ENCODE results near the gene ROBO1.

Gene ROBO1

DNA sequence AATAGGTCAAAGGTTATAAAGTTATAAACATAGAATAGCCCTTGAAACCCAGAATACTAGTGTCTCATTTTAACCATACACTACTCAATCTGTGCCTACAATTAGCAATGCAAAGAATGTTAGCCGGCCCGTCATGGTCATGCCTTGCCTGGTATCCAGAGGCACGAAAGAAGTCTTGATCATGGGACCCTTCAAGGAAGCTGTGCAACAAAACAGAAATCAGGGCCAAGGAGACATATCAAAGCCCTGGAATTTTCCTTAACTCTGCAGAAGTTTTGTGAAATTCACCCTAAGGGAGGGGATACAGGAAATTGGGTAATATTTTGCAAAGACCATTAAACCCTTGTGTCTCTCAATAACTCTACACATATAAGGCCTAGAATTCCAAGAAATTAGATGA, 482.4 kb downstream of the ROBO1 start:
- TF ChIP-seq, protein P1, sequence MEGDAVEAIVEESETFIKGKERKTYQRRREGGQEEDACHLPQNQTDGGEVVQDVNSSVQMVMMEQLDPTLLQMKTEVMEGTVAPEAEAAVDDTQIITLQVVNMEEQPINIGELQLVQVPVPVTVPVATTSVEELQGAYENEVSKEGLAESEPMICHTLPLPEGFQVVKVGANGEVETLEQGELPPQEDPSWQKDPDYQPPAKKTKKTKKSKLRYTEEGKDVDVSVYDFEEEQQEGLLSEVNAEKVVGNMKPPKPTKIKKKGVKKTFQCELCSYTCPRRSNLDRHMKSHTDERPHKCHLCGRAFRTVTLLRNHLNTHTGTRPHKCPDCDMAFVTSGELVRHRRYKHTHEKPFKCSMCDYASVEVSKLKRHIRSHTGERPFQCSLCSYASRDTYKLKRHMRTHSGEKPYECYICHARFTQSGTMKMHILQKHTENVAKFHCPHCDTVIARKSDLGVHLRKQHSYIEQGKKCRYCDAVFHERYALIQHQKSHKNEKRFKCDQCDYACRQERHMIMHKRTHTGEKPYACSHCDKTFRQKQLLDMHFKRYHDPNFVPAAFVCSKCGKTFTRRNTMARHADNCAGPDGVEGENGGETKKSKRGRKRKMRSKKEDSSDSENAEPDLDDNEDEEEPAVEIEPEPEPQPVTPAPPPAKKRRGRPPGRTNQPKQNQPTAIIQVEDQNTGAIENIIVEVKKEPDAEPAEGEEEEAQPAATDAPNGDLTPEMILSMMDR (IDR thresholded peaks at IDR 0.05; ENCODE audit: control insufficient read depth, insufficient read depth, low read depth, low read length, missing control alignments) = no peak
- DNase-seq (ENCODE audit: low read depth) = no peak
- no peak overlapping the region for H3K4me3 ChIP-seq (ENCODE audit: control insufficient read depth, low read depth, low read length)

DNA sequence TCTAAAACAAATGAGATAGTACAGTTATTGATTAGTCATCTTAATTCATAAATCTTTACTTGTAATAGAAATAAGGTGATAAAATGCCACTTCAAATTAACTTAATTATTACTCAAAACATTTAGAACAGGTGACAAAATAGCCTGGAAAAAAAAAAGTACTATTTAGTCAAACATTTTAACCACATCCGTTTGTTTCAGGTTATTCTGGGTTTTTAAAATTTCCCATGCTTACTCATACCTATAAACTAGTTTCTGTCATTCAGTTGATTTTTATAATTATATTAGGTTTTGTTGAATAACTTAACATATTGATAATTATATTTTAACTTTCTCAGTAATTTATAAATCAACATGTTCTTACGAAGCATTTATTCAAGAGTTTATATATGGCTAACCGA, 483.0 kb downstream of the ROBO1 start:
- no peak for DNase-seq (ENCODE audit: low read depth)
- no peak overlapping the region for H3K4me3 ChIP-seq (ENCODE audit: control insufficient read depth, low read depth, low read length)
- TF ChIP-seq, protein P1 (IDR thresholded peaks at IDR 0.05; ENCODE audit: control insufficient read depth, insufficient read depth, low read depth, low read length, missing control alignments) = no peak

GRCh38 chr3:79278681-79279080, 489.1 kb downstream of the ROBO1 start:
- no peak overlapping the region for H3K4me3 ChIP-seq (ENCODE audit: control insufficient read depth, low read depth, low read length)
- TF ChIP-seq, protein P1 (IDR thresholded peaks at IDR 0.05; ENCODE audit: control insufficient read depth, insufficient read depth, low read depth, low read length, missing control alignments) = no peak
- no peak for DNase-seq (ENCODE audit: low read depth)

DNA sequence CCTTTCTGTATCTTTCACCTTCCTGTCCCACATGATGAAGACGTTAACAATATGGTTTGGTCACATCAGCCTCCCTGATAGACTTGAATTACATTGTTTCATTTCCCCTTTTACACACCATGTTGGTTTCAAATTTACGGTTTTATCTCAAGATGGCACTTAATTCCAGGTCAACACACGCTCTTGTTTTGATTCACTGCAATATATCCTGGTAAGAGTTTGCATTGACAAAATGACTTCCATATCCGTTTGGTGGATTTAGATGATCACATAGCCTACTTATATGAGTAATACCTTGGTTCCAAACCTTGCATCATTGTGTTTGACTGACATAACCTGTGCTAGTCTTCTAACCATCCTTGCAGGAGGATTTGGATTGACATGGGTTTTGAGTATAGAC, 499.4 kb downstream of the ROBO1 start:
- TF ChIP-seq, protein P1 (IDR thresholded peaks at IDR 0.05; ENCODE audit: control insufficient read depth, insufficient read depth, low read depth, low read length, missing control alignments) = no peak
- DNase-seq (ENCODE audit: low read depth) = no peak
- H3K4me3 ChIP-seq (ENCODE audit: control insufficient read depth, low read depth, low read length) = no peak overlapping the region

DNA sequence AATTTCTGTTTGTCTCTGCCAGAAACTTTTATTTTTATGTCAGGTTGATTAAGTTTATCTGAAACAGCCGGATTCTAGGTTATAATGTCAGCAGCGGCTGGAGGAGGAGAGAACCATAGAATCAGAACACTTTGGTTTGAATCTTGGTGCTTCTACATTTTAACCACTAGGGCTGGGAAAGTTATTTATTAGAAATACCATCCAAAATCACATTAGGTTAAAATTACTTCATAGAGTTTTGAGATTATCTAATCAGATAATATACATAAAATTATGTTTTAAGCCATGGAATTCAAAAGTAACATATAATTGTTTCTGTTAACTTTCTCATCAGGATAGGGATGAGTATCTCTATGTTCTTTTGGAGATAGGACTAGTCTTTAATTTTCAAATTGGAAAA, 502.9 kb downstream of the ROBO1 start:
- TF ChIP-seq, protein P1 (IDR thresholded peaks at IDR 0.05; ENCODE audit: control insufficient read depth, insufficient read depth, low read depth, low read length, missing control alignments) = no peak
- no peak for DNase-seq (ENCODE audit: low read depth)
- no peak overlapping the region for H3K4me3 ChIP-seq (ENCODE audit: control insufficient read depth, low read depth, low read length)

DNA sequence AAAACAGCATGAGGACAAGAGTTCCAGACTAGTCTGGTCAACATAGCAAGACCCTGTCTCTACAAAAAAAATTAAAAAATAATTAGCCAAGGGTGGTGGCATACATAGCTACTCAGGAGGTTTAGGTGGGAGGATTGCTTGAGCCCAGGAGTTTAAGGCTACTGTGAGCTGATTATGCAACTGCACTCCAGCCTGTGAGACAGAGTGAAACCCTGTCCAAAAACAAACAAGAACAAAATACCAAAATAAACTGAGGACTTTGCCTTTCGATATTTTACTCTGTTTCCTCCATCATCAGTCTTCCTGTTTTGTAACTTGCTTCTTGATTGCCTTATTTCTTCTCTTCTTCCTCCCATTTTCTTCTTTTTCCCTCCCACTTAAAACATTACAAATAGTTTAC, 504.4 kb downstream of the ROBO1 start:
- no peak for DNase-seq (ENCODE audit: low read depth)
- TF ChIP-seq, protein P1 (IDR thresholded peaks at IDR 0.05; ENCODE audit: control insufficient read depth, insufficient read depth, low read depth, low read length, missing control alignments) = no peak
- no peak overlapping the region for H3K4me3 ChIP-seq (ENCODE audit: control insufficient read depth, low read depth, low read length)

DNA sequence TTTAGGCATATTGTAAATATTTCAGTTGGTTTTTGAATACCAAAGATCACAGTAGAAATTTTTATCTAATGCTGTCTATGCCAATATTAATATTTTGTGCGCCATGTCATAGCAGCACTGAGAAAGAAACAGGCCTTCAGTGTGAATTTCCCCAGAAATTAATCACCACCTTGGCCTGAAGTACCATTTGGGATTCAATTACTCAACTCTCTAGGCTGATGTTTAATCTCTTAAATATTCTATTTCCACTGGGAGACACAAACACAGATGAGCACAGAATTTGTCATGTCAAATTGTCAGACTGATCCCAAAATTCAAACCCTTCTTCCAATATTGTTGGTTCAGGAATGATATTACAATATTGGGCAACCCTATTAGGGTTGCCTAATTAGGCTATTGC, 509.3 kb downstream of the ROBO1 start:
- DNase-seq (ENCODE audit: low read depth) = no peak
- TF ChIP-seq, protein P1 (IDR thresholded peaks at IDR 0.05; ENCODE audit: control insufficient read depth, insufficient read depth, low read depth, low read length, missing control alignments) = no peak
- H3K4me3 ChIP-seq (ENCODE audit: control insufficient read depth, low read depth, low read length) = no peak overlapping the region
